Lower leg skin (tissue), 3 donors: ENCODE data around the gene AGPAT4.

Experiments
- POLR2A ChIP-seq, 2 donors: fragments of 450-650 bp; IDR thresholded peaks; one replicate each; pipeline ENCODE4 v1.6.1; 2016 to 2017; ENCODE audit warnings: antibody characterized with exemption in 2 of 2, mild to moderate bottlenecking in 1 of 2, moderate library complexity in 1 of 2
- TF ChIP-seq, protein P1 (sequence below), 3 donors: fragments of 450-650 bp; IDR thresholded peaks; one replicate each; pipeline ENCODE4 v1.5.1; 2016; ENCODE audit warnings: antibody characterized with exemption in 3 of 3, mild to moderate bottlenecking in 3 of 3, moderate library complexity in 2 of 3

DNA sequence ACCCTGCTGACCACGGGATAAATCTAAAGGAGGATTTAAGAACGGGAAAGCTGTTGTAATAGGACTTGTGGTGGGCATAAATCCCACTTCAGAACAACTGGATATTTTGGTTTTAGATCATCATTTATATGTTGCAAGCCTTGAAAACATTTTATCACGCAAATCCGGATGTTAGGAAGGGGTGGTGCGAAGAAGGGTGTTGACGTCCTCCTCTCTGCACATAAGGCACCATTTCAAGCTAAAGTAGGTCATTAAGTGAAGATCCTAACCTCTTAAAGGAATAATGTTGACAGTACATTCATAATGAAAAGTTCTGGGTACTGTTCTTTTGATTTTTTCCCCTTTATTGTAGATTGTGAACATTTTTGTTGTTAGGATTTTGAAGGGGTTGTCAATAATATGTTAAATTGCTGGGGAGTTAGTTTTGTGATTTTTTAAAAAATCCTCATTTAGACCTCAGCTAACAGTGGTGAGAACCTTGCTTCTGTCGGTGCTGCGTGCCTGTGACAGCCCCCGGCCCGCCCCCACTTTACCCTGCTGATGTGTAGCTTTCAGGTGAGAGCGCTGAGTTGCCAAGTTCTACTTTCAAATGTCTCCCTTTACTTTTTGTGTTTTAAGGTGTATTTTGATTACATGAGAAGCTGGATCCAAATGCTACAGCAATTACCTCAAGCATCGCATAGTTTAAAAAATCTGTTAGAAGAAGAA is 193.4 kb downstream of the AGPAT4 start:
- TF ChIP-seq, protein P1, sequence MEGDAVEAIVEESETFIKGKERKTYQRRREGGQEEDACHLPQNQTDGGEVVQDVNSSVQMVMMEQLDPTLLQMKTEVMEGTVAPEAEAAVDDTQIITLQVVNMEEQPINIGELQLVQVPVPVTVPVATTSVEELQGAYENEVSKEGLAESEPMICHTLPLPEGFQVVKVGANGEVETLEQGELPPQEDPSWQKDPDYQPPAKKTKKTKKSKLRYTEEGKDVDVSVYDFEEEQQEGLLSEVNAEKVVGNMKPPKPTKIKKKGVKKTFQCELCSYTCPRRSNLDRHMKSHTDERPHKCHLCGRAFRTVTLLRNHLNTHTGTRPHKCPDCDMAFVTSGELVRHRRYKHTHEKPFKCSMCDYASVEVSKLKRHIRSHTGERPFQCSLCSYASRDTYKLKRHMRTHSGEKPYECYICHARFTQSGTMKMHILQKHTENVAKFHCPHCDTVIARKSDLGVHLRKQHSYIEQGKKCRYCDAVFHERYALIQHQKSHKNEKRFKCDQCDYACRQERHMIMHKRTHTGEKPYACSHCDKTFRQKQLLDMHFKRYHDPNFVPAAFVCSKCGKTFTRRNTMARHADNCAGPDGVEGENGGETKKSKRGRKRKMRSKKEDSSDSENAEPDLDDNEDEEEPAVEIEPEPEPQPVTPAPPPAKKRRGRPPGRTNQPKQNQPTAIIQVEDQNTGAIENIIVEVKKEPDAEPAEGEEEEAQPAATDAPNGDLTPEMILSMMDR (IDR thresholded peaks at IDR 0.05) = no peak
- TF ChIP-seq POLR2A (IDR thresholded peaks at IDR 0.05) = no peak
